Trophoblast cell (in vitro differentiated cells and primary cell): ENCODE results near the gene UST.
A peak's percentile ranks its signal among the peaks of the same experiment; 100 is the strongest.
"Not testable (repeated sequence)": the region's sequence is repeated elsewhere in the genome, so short reads cannot be mapped to it uniquely, and the experiment has no call there.

Experiments used
- DNase-seq, 2 donors: peaks; one replicate each; pipeline ENCODE4 v3.0.0-alpha.2; 2016
- H2AFZ ChIP-seq: 2 replicates; pipeline ENCODE4 v1.6.1; 2013; ENCODE audit warnings: low read length, moderate library complexity, mild to moderate bottlenecking; ENCODE audit not compliant: insufficient read depth, poor library complexity
- H2AK5ac ChIP-seq: 2 replicates; pipeline ENCODE4 v1.6.1; 2013; ENCODE audit warnings: mild to moderate bottlenecking, low read length
- H2BK120ac ChIP-seq: 2 replicates; pipeline ENCODE4 v1.6.1; 2013; ENCODE audit warnings: low read length, mild to moderate bottlenecking, moderate library complexity; ENCODE audit not compliant: insufficient read depth, poor library complexity
- H2BK12ac ChIP-seq: 2 replicates; pipeline ENCODE4 v1.6.1; 2013; ENCODE audit warnings: mild to moderate bottlenecking, low read length, moderate library complexity
- H2BK5ac ChIP-seq: 2 replicates; pipeline ENCODE4 v1.6.1; 2013; ENCODE audit warnings: low read length, low read depth, moderate library complexity, mild to moderate bottlenecking; ENCODE audit not compliant: poor library complexity
- H3K14ac ChIP-seq: 2 replicates; pipeline ENCODE4 v1.6.1; 2013; ENCODE audit warnings: mild to moderate bottlenecking, low read length
- H3K18ac ChIP-seq: 2 replicates; pipeline ENCODE4 v1.6.1; 2013; ENCODE audit warnings: mild to moderate bottlenecking, low read length
- H3K23ac ChIP-seq: 2 replicates; pipeline ENCODE4 v1.6.1; 2013; ENCODE audit warnings: low read length
- H3K27ac ChIP-seq: 2 replicates; pipeline ENCODE4 v1.5.1; 2013; ENCODE audit warnings: low read depth, mild to moderate bottlenecking, inconsistent platforms, low read length, moderate library complexity
- H3K27me3 ChIP-seq: 2 replicates; pipeline ENCODE4 v1.6.1; 2013; ENCODE audit warnings: inconsistent platforms, mild to moderate bottlenecking, low read length, moderate library complexity; ENCODE audit not compliant: insufficient read depth
- H3K36me3 ChIP-seq, 2 experiments: 1 replicate in 1 of 2; 2 replicates in 1 of 2; pipeline ENCODE4 v1.6.1; 2013; ENCODE audit warnings: low read length in 2 of 2, mild to moderate bottlenecking in 2 of 2, moderate library complexity in 1 of 2; ENCODE audit not compliant: insufficient read depth in 2 of 2, control insufficient read depth in 1 of 2
- H3K4ac ChIP-seq: 2 replicates; pipeline ENCODE4 v1.6.1; 2013; ENCODE audit warnings: low read depth, mild to moderate bottlenecking, low read length, moderate library complexity
- H3K4me1 ChIP-seq, 2 experiments: 1 replicate in 1 of 2; 2 replicates in 1 of 2; pipeline ENCODE4 v1.6.1; 2013; ENCODE audit warnings: low read length in 2 of 2, mild to moderate bottlenecking in 2 of 2, moderate library complexity in 1 of 2; ENCODE audit not compliant: insufficient read depth in 2 of 2, control insufficient read depth in 1 of 2
- H3K4me2 ChIP-seq: 2 replicates; pipeline ENCODE4 v1.6.1; 2013; ENCODE audit warnings: inconsistent platforms, mild to moderate bottlenecking, low read length, moderate library complexity
- H3K4me3 ChIP-seq: 2 replicates; pipeline ENCODE4 v1.5.1; 2013; ENCODE audit warnings: mild to moderate bottlenecking, low read depth, low read length, inconsistent platforms
- H3K79me1 ChIP-seq: one replicate; pipeline ENCODE4 v1.6.1; 2013; ENCODE audit warnings: low read length
- H3K79me2 ChIP-seq: 2 replicates; pipeline ENCODE4 v1.6.1; 2013; ENCODE audit warnings: low read length, mild to moderate bottlenecking; ENCODE audit not compliant: control insufficient read depth, insufficient read depth, poor library complexity
- H3K9ac ChIP-seq: 2 replicates; pipeline ENCODE4 v1.6.1; 2013; ENCODE audit warnings: mild to moderate bottlenecking, low read length
- H3K9me3 ChIP-seq: 2 replicates; pipeline ENCODE4 v1.6.1; 2013; ENCODE audit warnings: low read depth, mild to moderate bottlenecking, control low read depth, inconsistent platforms, low read length; ENCODE audit not compliant: insufficient read depth
- H4K12ac ChIP-seq: 2 replicates; pipeline ENCODE4 v1.6.1; 2013; ENCODE audit warnings: low read depth, mild to moderate bottlenecking, low read length, moderate library complexity
- H4K8ac ChIP-seq: 2 replicates; pipeline ENCODE4 v1.6.1; 2013; ENCODE audit warnings: low read depth, mild to moderate bottlenecking, low read length, moderate library complexity
- H4K91ac ChIP-seq: one replicate; pipeline ENCODE4 v1.6.1; 2013; ENCODE audit warnings: low read depth, mild to moderate bottlenecking, low read length, moderate library complexity
- WGBS: extraction: QIAGEN DNeasy Blood & Tissue Kit; methylation state at CpG from one replicate; pipeline ENCODE4 v1.1.7; 2013; ENCODE audit warnings: missing lambda C conversion rate; ENCODE audit not compliant: insufficient read length, insufficient coverage; ENCODE audit errors: extremely low coverage; 5-methylcytosine and 5-hydroxymethylcytosine counted together

Gene UST

DNA sequence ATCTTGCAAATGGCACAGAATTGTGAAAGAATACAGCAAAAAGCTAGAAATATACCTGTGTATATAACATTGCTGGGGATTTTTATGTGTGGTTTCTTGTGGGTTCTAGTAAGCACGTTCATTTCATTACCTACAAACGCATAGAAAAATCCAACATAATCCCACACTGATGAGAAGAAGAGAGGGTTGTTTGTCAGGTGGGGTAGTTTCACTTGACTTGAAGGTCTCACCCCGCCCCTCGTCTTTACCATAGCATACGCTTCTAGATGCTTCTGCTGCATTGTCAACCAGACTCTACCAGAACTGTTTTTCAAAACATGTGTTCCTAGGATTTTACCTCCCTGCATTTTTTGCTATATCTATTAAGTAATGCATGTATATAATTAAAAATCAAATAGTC is 286.6 kb downstream of the UST start:
- peaks cover 23% of the 10 kb centered on the region for H3K79me1 ChIP-seq
- H2BK12ac ChIP-seq, result no peak overlapping the region
- H3K9ac ChIP-seq, result no peak overlapping the region
- H3K9me3 ChIP-seq, result no peaks in the 10 kb centered on the region
- no peaks in the 10 kb centered on the region for H3K79me2 ChIP-seq
- H3K27me3 ChIP-seq, result no peaks in the 10 kb centered on the region
- no peak overlapping the region for H2AK5ac ChIP-seq
- no peak overlapping the region for H3K14ac ChIP-seq
- H4K91ac ChIP-seq, result no peak overlapping the region
- WGBS, result no CpG with 5 or more reads among the region's 5 CpGs
- no peaks in the 10 kb centered on the region for H3K36me3 ChIP-seq
- no peak overlapping the region for H4K8ac ChIP-seq
- no peak for DNase-seq
- H2BK5ac ChIP-seq, result no peak overlapping the region
- no peak overlapping the region for H3K27ac ChIP-seq
- H3K18ac ChIP-seq, result no peak overlapping the region
- H2BK120ac ChIP-seq, result no peak overlapping the region
- no peak overlapping the region for H2AFZ ChIP-seq
- no peak overlapping the region for H4K12ac ChIP-seq
- no peak overlapping the region for H3K4me3 ChIP-seq
- no peak overlapping the region for H3K4me2 ChIP-seq
- H3K4ac ChIP-seq, result no peak overlapping the region
- H3K23ac ChIP-seq, result no peak overlapping the region
- peaks cover 8 to 12% of the 10 kb centered on the region in 2 experiments for H3K4me1 ChIP-seq

DNA sequence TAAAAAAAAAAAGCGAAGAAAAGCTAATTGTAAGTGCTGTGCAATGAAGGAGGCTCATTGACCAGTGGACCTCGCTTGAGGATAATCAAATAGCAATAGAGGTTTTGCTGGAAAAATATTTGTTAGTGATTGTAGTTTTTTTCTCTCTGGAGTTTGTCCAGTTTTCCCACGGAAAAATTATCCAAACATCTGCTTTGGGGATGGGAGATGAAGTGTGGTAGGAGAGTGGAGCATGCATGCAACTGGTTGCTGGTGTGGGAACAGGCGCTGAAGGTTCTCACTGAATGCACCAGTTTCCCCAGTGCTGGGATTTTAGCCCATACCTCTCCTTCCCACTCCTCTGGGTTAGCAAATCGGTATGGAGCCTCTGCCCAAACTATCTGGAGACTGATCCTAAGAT is 288.9 kb downstream of the UST start:
- no peak for DNase-seq
- H2BK12ac ChIP-seq, result peak overlapping the region; percentile 52
- H3K4me3 ChIP-seq, result no peak overlapping the region
- peak overlapping the region; percentile 49 for H4K8ac ChIP-seq
- peak overlapping the region; percentile 66 for H3K14ac ChIP-seq
- H2AK5ac ChIP-seq, result no peak overlapping the region
- no CpG with 5 or more reads among the region's 5 CpGs for WGBS
- no peak overlapping the region for H4K12ac ChIP-seq
- no peak overlapping the region for H3K4me2 ChIP-seq
- H3K4ac ChIP-seq, result peak overlapping the region; percentile 77
- no peaks in the 10 kb centered on the region for H3K27me3 ChIP-seq
- peak overlapping the region; percentile 31 for H2BK5ac ChIP-seq
- H3K79me1 ChIP-seq, result peaks cover 23% of the 10 kb centered on the region
- H3K23ac ChIP-seq, result no peak overlapping the region
- peak overlapping the region; percentile 90 for H4K91ac ChIP-seq
- no peaks in the 10 kb centered on the region for H3K79me2 ChIP-seq
- peaks cover 8 to 12% of the 10 kb centered on the region in 2 experiments for H3K4me1 ChIP-seq
- peak overlapping the region; percentile 29 for H2BK120ac ChIP-seq
- no peak overlapping the region for H2AFZ ChIP-seq
- no peaks in the 10 kb centered on the region for H3K9me3 ChIP-seq
- H3K27ac ChIP-seq, result no peak overlapping the region
- H3K18ac ChIP-seq, result peak overlapping the region; percentile 41
- H3K36me3 ChIP-seq, result no peaks in the 10 kb centered on the region
- no peak overlapping the region for H3K9ac ChIP-seq

DNA sequence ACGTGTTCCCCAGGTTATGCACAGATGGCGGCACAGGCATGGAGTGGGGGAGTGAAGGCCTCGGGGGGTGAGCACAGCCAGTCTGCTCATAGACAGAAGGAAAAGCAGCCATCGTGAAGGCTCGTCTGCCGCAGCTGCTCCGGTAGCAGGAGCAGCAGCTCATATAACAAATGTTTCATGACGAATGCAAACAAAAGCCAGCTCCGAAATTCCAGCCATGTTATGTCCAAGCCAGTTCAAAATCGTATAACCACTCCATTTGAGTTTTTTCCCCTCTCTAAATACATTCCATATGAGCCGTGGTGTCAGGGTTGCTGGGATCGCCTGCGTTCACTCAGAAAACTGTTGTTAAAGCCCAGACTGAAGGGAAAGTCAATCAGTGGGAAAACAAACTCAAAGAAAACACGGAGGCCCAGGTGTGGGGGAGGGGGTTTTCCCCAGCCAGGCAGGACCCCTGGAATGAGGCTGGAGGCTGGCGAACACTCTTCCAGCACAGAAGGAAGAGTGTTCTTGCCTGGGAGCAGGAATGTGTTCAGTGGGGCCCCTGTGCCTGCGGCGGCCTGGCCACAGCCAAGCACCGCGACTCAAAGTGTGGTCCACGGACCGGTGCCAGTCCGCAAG is 290.3 kb downstream of the UST start:
- peak overlapping the region; percentile 18 for H3K23ac ChIP-seq
- WGBS, result no CpG with 5 or more reads among the region's 22 CpGs

DNA sequence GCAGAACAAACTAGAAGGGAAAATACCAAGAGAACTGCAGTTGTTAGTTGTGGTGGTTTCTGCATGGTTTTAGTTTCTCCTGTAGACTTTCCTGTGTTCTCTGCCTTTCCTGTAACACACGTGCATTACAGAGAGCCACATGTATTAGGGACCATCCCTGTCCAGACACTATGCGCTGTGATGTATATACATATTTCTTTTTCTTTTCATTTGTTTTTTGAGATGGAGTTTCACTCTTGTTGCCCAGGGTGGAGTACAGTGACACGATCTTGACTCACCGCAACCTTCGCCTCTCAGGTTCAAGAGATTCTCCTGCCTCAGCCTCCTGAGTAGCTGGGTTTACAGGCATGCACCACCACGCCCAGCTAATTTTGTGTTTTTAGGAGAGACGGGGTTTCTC is 292.2 kb downstream of the UST start:
- not testable (repeated sequence) for H3K9ac ChIP-seq, H3K9me3 ChIP-seq, H4K8ac ChIP-seq, H3K27ac ChIP-seq, H3K4ac ChIP-seq, H2AFZ ChIP-seq, H3K14ac ChIP-seq, H3K4me2 ChIP-seq, H2AK5ac ChIP-seq, H2BK5ac ChIP-seq, H3K4me3 ChIP-seq, H2BK12ac ChIP-seq, H4K12ac ChIP-seq, H2BK120ac ChIP-seq, H3K18ac ChIP-seq, H3K27me3 ChIP-seq, H3K79me2 ChIP-seq, H3K36me3 ChIP-seq, DNase-seq, H4K91ac ChIP-seq, H3K23ac ChIP-seq
- H3K79me1 ChIP-seq, result peaks cover 15% of the 10 kb centered on the region
- WGBS, result no CpG with 5 or more reads among the region's 7 CpGs
- peaks cover 8 to 12% of the 10 kb centered on the region in 2 experiments for H3K4me1 ChIP-seq

More for the DNA sequence above, 290.3 kb downstream of the UST start:
- peaks cover 18% of the 10 kb centered on the region for H3K79me1 ChIP-seq
- H4K8ac ChIP-seq, result peak overlapping the region; percentile 83
- H3K27me3 ChIP-seq, result no peaks in the 10 kb centered on the region
- no peak overlapping the region for H3K18ac ChIP-seq
- H3K9me3 ChIP-seq, result no peaks in the 10 kb centered on the region
- H3K27ac ChIP-seq, result peak overlapping the region; percentile 70
- H4K12ac ChIP-seq, result no peak overlapping the region
- H2BK12ac ChIP-seq, result peak overlapping the region; percentile 89
- peak overlapping the region; percentile 68 for H3K14ac ChIP-seq
- no peak overlapping the region for H3K4me3 ChIP-seq
- peak overlapping the region; percentile 5 for H2BK120ac ChIP-seq
- no peak overlapping the region for H3K9ac ChIP-seq
- H4K91ac ChIP-seq, result peak overlapping the region; percentile 86
- no peaks in the 10 kb centered on the region for H3K79me2 ChIP-seq
- H3K36me3 ChIP-seq, result no peaks in the 10 kb centered on the region
- H3K4ac ChIP-seq, result peak overlapping the region; percentile 65
- H2AFZ ChIP-seq, result peak overlapping the region; percentile 69
- H2BK5ac ChIP-seq, result peak overlapping the region; percentile 86
- H3K4me1 ChIP-seq, result peaks cover 8 to 12% of the 10 kb centered on the region in 2 experiments
- no peak for DNase-seq
- peak overlapping the region; percentile 8 for H3K4me2 ChIP-seq
- H2AK5ac ChIP-seq, result no peak overlapping the region
